ENCODE data around the gene ENGASE. TPM values are rescaled to one million over a fixed set of nuclear protein-coding genes. Genes with fewer than 3 reads are reported as not detected.

The ENGASE gene
- total and polyA plus RNA-seq, 2 donors (not counting 1 experiment from before 2014, with no cell fraction given), result 3.6 to 14.9 TPM

DNA sequence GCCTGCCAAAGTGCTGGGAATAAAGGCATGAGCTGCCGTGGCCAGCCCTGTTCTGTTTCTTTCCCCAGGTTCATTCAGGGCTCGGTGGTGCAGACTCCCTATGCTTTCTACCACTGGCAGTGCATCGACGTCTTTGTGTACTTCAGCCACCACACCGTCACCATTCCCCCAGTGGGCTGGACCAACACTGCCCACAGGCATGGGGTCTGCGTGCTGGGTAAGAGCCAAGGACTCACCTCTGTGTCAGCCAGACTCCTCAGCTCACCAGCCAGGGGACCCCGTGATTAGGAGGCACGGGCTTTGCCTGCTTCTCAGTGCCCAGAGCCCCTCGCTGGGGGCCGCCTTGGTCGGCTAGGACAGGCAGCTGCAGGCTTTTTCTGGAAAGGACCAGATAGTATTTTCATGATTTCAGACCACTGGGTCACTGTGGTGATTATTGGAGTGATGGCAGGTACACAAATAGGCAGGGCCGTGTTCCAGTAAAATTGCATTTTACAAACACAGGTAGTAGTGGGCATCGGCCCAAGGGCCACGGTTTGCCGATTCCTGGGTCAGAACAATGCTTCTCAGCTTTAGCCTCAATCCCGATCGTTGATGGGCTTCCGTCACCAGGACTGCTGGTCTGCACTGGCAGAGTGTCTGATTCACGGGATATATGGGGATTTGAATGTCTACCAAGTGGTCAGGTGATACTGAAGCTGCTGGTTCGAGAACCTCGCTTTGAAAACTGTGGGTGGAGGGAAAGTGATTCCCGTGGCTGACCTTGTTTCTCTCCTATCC is 5.0 kb downstream of the ENGASE start:
- no peak overlapping the region for H2AFZ ChIP-seq (ENCODE audit: low read length)
- no peaks in the 10 kb centered on the region for H3K4me1 ChIP-seq (ENCODE audit: control insufficient read depth, extremely low read depth, insufficient read depth, low read length)
- TF ChIP-seq CTCF (conservative IDR thresholded peaks at IDR 0.05 in 1 of 2, IDR thresholded peaks at IDR 0.05 in 1 of 2; ENCODE audit: low read depth in 1 of 2, low read length in 2 of 2) (no peak), EZH2 (IDR thresholded peaks at IDR 0.05; ENCODE audit: low read length, missing control alignments) (no peak)
- H3K9ac ChIP-seq (ENCODE audit: insufficient read depth, low read length), result no peak overlapping the region
- no peaks in the 10 kb centered on the region for H4K20me1 ChIP-seq (ENCODE audit: control insufficient read depth, extremely low read depth, insufficient read depth, low read length)
- H3K36me3 ChIP-seq (ENCODE audit: control insufficient read depth, insufficient read depth, low read length), result peaks cover 2% of the 10 kb centered on the region
- no peak for DNase-seq (ENCODE audit: low read depth in 2 of 2)
- no peak overlapping the region for H3K4me3 ChIP-seq (replicated peaks in 1 of 4; ENCODE audit: control extremely low read depth in 1 of 4, insufficient read depth in 1 of 4, low read depth in 3 of 4, low read length in 4 of 4)
- H3K4me2 ChIP-seq (ENCODE audit: extremely low read depth, insufficient read depth, low read length), result no peak overlapping the region
- no peaks in the 10 kb centered on the region for H3K27me3 ChIP-seq (ENCODE audit: control insufficient read depth, insufficient read depth, low read length)
- no peak overlapping the region for H3K27ac ChIP-seq (ENCODE audit: insufficient read depth, low read length)
- H3K9me3 ChIP-seq (ENCODE audit: control insufficient read depth, insufficient read depth, low read depth, low read length), result no peaks in the 10 kb centered on the region
- no peaks in the 10 kb centered on the region for H3K79me2 ChIP-seq (ENCODE audit: control insufficient read depth, insufficient read depth, low read length)

DNA sequence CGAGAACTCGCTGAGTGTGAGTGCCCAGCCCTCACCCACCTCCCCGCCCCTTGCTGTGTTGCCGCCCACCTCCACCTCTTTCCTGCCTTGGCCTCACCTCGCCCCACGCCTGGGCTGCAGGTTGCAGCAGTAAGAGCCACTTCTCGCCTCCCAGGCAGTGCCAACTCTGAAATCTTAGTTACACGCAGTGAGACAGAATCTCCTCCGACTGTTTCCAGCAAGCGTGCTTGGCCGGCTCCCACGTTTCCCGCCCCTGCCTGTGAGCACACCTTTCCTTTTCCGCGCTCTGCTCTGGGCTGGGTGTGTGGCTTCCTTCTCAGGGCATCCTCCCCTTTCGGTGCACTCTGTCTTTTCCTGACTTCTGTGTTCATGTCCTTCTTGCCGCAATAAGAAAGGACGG is 5.7 kb downstream of the ENGASE start:
- no peak for DNase-seq (ENCODE audit: low read depth in 2 of 2)
- Histone ChIP-seq H2AFZ (ENCODE audit: low read length) (no peak overlapping the region), H3K4me2 (ENCODE audit: extremely low read depth, insufficient read depth, low read length) (no peak overlapping the region), H3K79me2 (ENCODE audit: control insufficient read depth, insufficient read depth, low read length) (no peaks in the 10 kb centered on the region), H4K20me1 (ENCODE audit: control insufficient read depth, extremely low read depth, insufficient read depth, low read length) (no peaks in the 10 kb centered on the region), H3K27ac (ENCODE audit: insufficient read depth, low read length) (no peak overlapping the region), H3K9ac (ENCODE audit: insufficient read depth, low read length) (no peak overlapping the region), H3K4me3 (replicated peaks in 1 of 4; ENCODE audit: control extremely low read depth in 1 of 4, insufficient read depth in 1 of 4, low read depth in 3 of 4, low read length in 4 of 4) (no peak overlapping the region), H3K9me3 (ENCODE audit: control insufficient read depth, insufficient read depth, low read depth, low read length) (no peaks in the 10 kb centered on the region), H3K4me1 (ENCODE audit: control insufficient read depth, extremely low read depth, insufficient read depth, low read length) (no peaks in the 10 kb centered on the region), H3K27me3 (ENCODE audit: control insufficient read depth, insufficient read depth, low read length) (no peaks in the 10 kb centered on the region), H3K36me3 (ENCODE audit: control insufficient read depth, insufficient read depth, low read length) (peaks cover 2% of the 10 kb centered on the region)
- TF ChIP-seq EZH2 (IDR thresholded peaks at IDR 0.05; ENCODE audit: low read length, missing control alignments) (no peak), CTCF (conservative IDR thresholded peaks at IDR 0.05 in 1 of 2, IDR thresholded peaks at IDR 0.05 in 1 of 2; ENCODE audit: low read depth in 1 of 2, low read length in 2 of 2) (no peak)

GRCh38 chr17:79080761-79081290 is 6.2 kb downstream of the ENGASE start:
- no peaks in the 10 kb centered on the region for H4K20me1 ChIP-seq (ENCODE audit: control insufficient read depth, extremely low read depth, insufficient read depth, low read length)
- H3K36me3 ChIP-seq (ENCODE audit: control insufficient read depth, insufficient read depth, low read length), result peaks cover 2% of the 10 kb centered on the region
- H3K9ac ChIP-seq (ENCODE audit: insufficient read depth, low read length), result no peak overlapping the region
- no peaks in the 10 kb centered on the region for H3K79me2 ChIP-seq (ENCODE audit: control insufficient read depth, insufficient read depth, low read length)
- H2AFZ ChIP-seq (ENCODE audit: low read length), result no peak overlapping the region
- H3K4me2 ChIP-seq (ENCODE audit: extremely low read depth, insufficient read depth, low read length), result no peak overlapping the region
- no peak overlapping the region for H3K4me3 ChIP-seq (replicated peaks in 1 of 4; ENCODE audit: control extremely low read depth in 1 of 4, insufficient read depth in 1 of 4, low read depth in 3 of 4, low read length in 4 of 4)
- H3K27me3 ChIP-seq (ENCODE audit: control insufficient read depth, insufficient read depth, low read length), result no peaks in the 10 kb centered on the region
- H3K27ac ChIP-seq (ENCODE audit: insufficient read depth, low read length), result no peak overlapping the region
- DNase-seq (ENCODE audit: low read depth in 2 of 2), result no peak
- no peaks in the 10 kb centered on the region for H3K4me1 ChIP-seq (ENCODE audit: control insufficient read depth, extremely low read depth, insufficient read depth, low read length)
- no peak for TF ChIP-seq EZH2 (IDR thresholded peaks at IDR 0.05; ENCODE audit: low read length, missing control alignments)
- no peak for TF ChIP-seq CTCF (conservative IDR thresholded peaks at IDR 0.05 in 1 of 2, IDR thresholded peaks at IDR 0.05 in 1 of 2; ENCODE audit: low read depth in 1 of 2, low read length in 2 of 2)
- H3K9me3 ChIP-seq (ENCODE audit: control insufficient read depth, insufficient read depth, low read depth, low read length), result no peaks in the 10 kb centered on the region
